Astrocyte of the spinal cord (primary cell): ENCODE measurements around the gene PSME1.

Experiments used
- DNase-seq: peaks from one replicate; pipeline ENCODE4 v3.0.0; 2011; ENCODE audit warnings: low read depth, low spot score
- H3K4me3 ChIP-seq: 2 replicates; pipeline ENCODE4 v1.5.1; 2011; ENCODE audit warnings: low read depth, mild to moderate bottlenecking, low read length, moderate library complexity
- in situ Hi-C: cut with HindIII; loops from 2 replicates; pipeline ENCODE4 v1.10.0; 2017; ENCODE audit warnings: low sequenced_read_pairs
- TF ChIP-seq, protein P1 (sequence below): IDR thresholded peaks from 2 replicates; pipeline ENCODE4 v1.5.1; 2012; ENCODE audit warnings: low read depth, mild to moderate bottlenecking, low read length, inconsistent platforms

The PSME1 gene

DNA sequence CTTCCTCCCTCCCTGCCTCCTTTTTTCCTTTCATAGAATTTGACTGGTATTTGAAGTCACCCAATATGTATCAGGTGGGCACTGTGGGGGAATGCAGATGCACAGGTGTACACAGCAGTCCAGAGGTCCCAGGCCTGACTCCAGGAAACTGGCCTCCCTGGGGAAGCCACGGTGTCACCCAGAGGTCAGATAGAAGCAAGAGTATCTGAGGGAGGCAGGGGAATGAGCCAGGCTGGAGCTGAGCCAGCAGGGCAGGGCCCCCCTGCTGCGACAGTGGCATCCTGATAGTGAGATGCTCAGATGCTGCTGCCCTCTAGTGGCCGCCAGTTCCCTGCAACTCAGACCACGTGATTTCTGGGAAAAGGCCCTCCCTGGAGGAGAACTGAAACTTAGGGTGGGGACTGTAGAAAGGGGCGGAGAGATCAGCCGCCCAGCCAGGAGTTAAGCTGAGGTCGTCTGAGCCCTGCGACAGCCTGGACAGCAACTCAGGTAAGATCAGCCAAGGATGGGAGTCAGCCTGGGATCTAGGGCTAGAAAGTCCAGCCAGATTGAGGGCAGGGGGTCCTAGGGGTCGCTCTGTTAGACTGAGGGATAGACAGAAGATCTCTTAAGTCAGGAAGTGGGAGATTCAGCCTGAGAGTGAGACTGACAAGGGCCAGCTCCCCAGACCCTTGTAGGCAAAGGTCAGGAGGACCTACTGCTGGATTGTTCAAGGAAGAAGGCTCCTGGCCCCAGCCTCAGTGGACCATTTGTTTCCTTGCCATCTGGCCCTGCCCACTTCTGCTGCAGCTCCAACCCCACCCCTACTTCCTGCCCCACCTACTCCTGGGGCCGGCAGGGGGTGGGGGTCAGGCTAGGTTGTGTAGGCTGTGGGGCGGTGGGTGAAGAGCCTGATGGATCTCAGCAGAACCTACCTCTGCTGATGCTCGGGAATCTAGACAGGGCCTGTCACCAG, 25.1 kb downstream of the PSME1 start, which contains the start of gene IRF9:
Gene IRF9, plus strand, starts transcription at position 416 of the 955 bp plus-strand sequence. CDS start 880 bp downstream, outside the sequence.
- peak; percentile 93 for DNase-seq
- TF ChIP-seq, protein P1, sequence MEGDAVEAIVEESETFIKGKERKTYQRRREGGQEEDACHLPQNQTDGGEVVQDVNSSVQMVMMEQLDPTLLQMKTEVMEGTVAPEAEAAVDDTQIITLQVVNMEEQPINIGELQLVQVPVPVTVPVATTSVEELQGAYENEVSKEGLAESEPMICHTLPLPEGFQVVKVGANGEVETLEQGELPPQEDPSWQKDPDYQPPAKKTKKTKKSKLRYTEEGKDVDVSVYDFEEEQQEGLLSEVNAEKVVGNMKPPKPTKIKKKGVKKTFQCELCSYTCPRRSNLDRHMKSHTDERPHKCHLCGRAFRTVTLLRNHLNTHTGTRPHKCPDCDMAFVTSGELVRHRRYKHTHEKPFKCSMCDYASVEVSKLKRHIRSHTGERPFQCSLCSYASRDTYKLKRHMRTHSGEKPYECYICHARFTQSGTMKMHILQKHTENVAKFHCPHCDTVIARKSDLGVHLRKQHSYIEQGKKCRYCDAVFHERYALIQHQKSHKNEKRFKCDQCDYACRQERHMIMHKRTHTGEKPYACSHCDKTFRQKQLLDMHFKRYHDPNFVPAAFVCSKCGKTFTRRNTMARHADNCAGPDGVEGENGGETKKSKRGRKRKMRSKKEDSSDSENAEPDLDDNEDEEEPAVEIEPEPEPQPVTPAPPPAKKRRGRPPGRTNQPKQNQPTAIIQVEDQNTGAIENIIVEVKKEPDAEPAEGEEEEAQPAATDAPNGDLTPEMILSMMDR: peak; percentile 90
- in situ Hi-C loops: no loop called here
- peak within 1 kb of the TSS; percentile 72 for H3K4me3 ChIP-seq

- peak overlapping the region; percentile 72 for H3K4me3 ChIP-seq
- in situ Hi-C loops: no loop called here
- DNase-seq: no peak
- TF ChIP-seq, protein P1: no peak
Measured at GRCh38 chr14:24162093-24162492, 26.1 kb downstream of the PSME1 start.

DNA sequence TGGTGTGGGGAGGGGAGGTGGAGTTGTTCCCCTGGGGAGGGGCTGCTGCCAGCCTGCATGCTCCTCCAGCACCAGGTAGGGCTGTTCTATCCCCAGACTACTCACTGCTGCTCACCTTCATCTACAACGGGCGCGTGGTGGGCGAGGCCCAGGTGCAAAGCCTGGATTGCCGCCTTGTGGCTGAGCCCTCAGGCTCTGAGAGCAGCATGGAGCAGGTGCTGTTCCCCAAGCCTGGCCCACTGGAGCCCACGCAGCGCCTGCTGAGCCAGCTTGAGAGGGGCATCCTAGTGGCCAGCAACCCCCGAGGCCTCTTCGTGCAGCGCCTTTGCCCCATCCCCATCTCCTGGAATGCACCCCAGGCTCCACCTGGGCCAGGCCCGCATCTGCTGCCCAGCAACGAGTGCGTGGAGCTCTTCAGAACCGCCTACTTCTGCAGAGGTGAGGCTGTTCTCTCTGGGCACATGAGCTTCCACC, 28.6 kb downstream of the PSME1 start:
- in situ Hi-C loops: no loop called here
- DNase-seq: no peak
- H3K4me3 ChIP-seq: no peak overlapping the region
- TF ChIP-seq, protein P1: no peak

DNA sequence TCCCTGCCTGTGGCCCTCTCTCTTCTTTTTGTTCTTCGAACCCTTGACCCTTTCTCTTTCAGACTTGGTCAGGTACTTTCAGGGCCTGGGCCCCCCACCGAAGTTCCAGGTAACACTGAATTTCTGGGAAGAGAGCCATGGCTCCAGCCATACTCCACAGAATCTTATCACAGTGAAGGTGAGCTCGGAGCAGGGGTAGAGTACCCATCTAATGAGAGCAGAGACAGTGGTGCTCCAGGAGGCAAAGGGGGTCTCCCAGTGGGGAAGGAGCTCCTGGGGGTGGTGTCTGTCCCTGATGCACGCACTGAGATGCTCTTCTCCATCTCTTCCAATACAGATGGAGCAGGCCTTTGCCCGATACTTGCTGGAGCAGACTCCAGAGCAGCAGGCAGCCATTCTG, 29.8 kb downstream of the PSME1 start:
- H3K4me3 ChIP-seq: no peak overlapping the region
- in situ Hi-C loops: no loop called here
- TF ChIP-seq, protein P1: no peak
- no peak for DNase-seq

DNA sequence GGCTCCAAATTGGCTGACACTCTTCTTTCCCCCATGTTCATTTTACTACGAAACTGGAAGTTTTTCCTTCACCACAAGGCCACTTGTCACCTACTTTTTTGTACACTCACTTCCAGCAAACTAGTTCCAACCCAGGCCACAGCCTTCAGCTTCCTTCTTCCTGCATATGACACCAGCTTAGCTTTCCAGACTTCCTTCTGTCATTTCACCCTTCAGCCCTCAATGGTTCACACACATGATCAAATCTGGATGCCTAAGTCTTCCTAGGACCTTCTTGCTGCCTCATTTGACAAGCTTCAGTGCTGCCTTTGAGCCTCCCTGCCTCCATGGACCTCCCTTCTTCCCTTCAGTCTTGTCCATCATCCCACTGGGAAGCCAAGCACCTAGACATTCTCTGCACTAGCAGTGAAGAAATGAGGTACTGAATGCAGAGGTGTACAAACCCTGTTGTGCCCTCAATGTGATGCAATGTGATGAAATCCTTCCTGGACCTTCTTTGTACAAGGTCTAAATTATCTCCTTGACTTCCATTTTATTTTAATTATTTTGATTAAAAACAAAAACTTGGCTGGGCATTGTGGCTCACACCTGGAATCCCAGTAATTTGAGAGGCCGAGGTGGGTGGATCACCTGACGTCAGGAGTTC, 31.6 kb downstream of the PSME1 start:
- TF ChIP-seq, protein P1: no peak
- H3K4me3 ChIP-seq: no peak overlapping the region
- in situ Hi-C loops: no loop called here
- DNase-seq: no peak

GRCh38 chr14:24171422-24172260, 35.6 kb downstream of the PSME1 start, which contains the start of gene REC8:
Gene REC8 (plus strand): TSS chr14:24172080. CDS start chr14:24172553, 473 bp downstream.
- in situ Hi-C loops: no loop called here
- peak within 1 kb of the TSS; percentile 63 for H3K4me3 ChIP-seq
- TF ChIP-seq, protein P1: no peak
- peak; percentile 97 for DNase-seq
